Measurements from ENCODE around the gene WFS1.

WFS1 gene

DNA sequence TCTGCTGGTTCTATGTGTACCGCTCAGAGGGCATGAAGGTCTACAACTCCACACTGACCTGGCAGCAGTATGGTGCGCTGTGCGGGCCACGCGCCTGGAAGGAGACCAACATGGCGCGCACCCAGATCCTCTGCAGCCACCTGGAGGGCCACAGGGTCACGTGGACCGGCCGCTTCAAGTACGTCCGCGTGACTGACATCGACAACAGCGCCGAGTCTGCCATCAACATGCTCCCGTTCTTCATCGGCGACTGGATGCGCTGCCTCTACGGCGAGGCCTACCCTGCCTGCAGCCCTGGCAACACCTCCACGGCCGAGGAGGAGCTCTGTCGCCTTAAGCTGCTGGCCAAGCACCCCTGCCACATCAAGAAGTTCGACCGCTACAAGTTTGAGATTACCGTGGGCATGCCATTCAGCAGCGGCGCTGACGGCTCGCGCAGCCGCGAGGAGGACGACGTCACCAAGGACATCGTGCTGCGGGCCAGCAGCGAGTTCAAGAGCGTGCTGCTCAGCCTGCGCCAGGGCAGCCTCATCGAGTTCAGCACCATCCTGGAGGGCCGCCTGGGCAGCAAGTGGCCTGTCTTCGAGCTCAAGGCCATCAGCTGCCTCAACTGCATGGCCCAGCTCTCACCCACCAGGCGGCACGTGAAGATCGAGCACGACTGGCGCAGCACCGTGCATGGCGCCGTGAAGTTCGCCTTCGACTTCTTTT is 32.2 kb downstream of the WFS1 start:
- DNase-seq: no peak

DNA sequence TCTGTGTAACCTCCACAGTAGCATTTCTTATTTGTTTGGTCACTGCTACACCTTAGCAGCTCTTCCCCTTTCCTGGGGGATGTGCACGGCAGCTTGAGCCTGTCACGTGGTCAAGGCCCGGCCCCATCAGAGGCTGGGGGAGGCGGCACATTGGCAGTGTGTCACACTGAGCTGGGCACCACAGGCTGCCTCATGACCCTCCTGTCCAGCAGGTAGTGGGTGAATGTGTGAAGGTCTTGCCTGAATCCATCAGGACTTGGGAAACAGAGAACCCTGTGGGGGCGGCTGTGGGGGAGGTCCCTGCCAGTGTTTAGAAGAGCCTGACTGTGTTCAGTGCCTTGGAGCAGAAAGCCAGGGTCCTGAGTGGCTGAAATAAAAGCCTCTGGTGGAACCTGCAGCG is 33.2 kb downstream of the WFS1 start:
- no peak for DNase-seq

DNA sequence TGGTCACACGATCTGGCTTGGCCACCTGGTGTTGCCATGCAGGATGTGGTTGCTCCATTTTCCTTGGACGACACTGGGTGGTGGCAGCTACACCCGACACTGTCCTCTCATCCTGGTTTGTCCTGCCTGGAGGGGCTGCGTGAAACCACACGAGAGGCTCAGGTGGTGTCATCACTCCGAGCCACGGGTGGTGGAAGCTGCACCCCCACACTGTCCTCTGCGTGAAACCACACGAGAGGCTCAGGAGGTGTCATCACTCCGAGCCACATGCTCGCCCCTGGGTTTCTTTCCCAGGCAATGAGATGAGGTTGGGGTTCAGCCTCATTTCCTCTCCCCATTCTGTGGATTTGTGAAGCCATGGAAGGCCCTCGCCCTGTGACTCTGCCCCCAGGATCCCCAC is 34.3 kb downstream of the WFS1 start:
- DNase-seq: no peak

DNA sequence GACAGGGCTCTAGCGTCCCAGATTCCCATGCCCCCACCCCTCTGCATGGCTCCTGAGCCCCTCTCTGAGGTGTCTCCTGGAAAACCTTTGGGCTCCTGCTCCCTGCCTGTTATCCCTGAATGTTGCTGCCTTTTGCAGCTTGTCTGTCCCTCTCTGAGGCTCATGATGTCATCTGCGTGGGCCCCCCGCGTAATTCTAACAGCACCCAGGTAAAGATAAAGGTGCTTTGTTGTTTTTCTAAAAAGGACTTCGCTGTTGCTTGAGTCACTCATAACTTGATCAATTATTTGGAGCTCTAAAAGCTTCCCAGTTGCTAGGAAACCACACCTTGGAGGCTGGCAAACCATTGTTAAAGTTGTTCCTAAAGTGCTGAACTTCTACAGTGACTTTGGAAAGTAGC is 36.6 kb downstream of the WFS1 start:
- no peak for DNase-seq

DNA sequence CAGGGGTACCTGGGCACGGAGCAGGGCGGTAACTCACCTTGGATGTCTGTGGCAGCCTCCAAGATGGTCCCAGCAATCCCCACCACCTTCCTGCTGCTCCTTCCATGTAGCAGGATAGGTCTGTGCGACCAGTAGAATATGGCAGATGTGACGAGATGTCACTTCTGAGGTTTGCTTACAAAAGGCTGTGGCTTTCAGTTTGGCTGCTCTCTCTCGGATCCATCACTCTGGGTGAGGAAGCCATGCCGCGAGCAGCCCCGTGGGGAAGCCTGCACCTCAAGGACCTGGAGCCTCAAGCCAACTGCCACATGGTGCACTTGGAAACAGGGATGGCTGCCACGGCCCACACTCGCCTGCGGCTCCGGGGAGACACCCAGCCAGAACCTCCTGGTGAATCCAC is 37.6 kb downstream of the WFS1 start:
- DNase-seq: no peak

DNA sequence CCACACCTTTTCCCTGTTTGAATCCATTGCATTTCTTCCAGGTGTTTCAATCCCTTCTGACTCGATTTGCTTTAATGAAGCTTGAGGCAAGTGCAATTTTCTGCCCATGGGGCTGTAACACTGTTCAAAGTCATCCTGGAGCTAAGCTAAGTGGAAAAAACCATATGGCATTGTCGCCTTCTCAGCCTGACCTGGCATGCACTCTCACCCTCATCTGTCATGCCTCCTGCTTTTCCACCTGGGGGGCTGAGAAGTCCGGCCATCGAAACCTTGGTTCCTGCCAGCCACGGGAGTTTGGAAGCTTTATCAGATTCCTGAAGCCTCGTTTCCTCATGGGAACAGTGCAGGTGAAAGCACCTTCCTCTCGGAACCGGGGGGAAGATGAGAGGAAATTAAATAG is 38.2 kb downstream of the WFS1 start:
- no peak for DNase-seq

DNA sequence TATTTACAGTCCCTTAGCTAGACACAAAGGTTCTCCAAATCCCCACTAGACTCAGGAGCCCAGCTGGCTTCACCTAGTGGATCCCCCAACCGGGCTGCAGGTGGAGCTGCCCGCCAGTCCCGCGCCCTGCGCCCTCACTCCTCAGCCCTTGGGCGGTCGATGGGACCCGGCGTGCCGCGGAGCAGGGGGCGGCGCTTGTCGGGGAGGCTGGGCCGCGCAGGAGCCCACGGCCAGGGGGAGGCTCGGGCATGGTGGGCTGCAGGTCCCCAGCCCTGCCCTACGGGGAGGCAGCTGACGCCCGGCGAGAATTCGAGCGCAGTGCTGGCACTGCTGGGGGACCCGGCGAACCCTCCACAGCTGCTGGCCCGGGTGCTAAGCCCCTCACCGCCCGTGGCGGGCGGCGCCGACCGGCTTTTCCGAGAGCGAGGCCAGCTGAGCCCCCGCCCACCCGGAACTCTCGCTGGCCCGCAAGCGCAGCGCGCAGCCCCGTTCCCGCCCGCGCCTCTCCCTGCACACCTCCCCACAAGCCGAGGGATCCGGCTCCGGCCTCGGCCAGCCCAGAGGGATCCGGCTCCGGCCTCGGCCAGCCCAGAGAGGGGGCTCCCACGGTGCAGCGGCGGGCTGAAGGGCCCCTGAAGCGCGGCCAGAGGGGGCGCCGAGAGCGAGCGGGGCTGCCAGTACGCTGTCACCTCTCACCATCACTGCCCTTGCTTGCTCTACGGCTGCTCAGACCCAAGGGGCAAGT is 39.4 kb downstream of the WFS1 start:
- no peak for DNase-seq

DNA sequence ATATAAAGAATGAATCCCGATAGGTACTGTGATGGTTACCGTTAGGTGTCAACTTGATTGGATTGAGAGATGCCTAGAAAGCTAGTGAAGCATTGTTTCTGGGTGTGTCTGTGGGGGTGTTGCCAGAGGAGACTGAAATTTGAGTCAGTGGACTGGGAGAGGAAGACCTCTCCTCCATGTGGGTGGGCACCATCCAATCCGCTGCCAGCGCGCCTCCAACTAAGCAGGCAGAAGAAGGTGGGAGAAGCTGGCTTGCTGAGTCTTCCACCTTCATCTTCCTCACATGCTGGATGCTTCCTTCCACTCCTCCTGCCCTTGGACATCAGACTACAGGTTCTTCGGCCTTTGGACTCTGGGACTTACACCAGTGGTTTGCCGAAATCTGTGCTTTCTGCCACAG is 40.1 kb downstream of the WFS1 start:
- no peak for DNase-seq

DNA sequence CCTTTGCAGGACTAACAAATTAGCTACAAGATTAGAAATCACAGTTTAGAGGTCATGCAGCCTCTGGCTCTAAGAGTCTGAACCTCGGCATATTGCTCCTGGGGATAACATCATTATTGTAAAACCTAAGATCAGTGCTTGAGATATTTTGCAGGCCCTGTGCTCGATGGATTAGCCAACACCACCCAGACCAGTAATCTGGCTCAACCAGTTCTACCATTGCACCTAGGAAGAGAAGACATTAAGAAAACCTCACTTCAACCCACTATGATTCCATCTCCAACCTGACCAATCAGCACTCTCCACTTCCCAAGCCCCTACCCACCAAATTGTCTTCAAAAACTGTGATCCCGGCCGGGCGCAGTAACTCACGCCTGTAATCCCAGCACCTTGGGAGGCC is 43.6 kb downstream of the WFS1 start:
- DNase-seq: no peak

DNA sequence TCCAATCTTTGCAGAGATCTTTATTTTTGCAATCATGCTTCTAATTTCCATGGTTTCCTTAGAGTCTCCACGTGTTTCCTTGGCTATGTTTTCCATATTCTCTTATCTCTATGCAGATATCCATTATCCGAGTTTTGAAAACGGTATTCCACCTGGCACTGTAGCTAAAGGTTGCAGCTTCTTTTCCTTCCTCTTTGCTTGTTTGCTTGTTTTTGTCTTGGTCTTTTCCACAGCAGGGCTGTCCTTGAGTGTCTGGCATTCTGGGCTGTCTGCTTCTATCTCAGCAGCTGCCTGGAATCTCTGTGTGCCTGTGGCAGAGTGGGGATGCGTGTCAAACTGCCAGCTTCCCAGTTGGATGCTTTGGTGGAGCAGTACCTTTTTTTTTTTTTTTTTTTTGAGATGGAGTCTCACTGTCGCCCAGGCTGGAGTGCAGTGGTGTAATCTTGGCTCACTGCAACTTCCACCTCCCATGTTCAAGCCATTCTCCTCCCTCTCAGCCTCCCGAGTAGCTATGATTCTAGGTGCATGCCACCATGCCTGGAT is 46.9 kb downstream of the WFS1 start:
- no peak for DNase-seq

DNA sequence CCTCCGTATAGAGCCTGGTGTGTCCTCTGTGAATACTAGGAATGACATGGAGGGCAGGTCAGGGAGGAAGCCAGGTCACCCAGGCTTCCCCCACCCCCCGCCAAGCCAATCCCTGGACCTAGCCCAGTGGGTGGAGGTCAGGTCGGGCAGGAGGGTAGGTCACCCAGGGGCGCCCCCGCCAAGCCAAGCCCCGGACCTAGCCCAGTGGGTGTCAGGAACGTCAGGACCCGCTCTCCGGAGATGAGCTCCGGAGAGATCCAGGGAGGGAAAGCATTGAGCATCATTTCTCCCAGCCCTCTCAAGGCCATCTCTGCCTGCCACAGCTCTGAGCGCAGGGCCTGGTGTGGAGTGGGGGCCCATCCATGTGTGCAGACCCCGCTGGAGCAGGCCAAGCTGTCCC is 48.6 kb downstream of the WFS1 start:
- no peak for DNase-seq

DNA sequence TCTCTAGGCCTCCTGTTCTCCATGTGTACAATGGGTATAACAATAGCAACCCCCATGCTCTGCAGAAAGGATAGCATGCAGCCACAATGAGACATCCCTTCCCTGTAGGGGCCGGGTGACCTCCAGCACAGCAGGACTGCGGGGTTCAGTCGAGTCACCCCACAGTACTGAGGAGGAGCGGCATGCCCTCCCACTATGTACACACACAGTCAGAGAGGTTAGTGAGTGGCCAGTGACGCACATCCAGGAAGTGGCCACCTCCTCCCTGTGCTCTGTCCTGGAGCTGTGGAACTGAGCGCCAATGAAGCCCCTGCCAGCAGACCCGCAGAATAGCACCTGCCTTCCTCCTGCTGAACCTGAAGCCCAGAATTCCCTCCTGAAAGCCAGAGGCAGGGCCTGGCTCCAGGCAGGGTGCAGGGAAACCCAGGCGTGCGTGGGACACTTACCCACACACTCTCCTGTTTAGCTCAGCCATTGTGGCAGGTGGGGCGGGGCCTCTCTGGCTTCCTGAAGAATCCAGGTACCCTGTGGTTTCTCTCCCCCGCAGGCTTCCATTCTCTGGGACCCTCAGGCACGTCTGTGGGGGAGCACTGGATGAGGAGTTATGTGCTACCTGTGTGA is 50.0 kb downstream of the WFS1 start:
- DNase-seq: no peak

DNA sequence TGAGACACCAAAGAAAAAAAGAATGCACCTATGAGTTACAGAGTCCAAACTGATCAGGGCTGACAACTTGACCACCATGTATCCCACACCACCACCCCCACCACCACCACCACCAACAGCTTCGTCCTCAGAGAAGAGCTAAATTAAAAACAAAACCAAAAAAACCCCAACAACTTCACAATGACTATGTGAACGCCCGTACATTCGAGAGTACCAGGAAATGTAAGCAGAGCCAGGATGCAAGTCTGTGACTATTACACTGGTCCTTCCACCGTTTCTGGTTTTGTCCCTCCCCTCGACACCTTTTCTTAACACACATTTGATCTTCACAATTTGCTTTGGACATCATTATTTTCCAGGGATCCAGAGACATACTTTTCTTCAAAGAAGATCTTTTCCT is 51.0 kb downstream of the WFS1 start:
- DNase-seq: no peak

DNA sequence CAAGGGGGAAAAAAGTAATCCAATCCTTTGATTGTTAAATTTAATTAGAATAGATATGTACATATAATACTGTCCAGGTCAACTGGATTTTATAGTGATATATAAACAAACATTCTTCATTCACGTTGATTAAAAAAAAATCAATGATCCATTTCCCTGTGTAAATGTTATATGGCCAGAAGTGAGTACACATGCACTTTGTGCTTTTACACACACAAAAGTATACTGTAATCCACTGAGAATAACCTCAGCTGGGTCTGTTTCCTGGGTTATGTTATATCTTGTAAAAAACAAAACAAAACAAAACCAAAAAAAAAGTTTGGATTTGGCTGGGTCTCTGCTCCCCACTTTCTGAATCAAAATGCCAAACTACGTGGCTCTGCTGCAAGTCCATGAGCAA is 51.7 kb downstream of the WFS1 start:
- DNase-seq: no peak

DNA sequence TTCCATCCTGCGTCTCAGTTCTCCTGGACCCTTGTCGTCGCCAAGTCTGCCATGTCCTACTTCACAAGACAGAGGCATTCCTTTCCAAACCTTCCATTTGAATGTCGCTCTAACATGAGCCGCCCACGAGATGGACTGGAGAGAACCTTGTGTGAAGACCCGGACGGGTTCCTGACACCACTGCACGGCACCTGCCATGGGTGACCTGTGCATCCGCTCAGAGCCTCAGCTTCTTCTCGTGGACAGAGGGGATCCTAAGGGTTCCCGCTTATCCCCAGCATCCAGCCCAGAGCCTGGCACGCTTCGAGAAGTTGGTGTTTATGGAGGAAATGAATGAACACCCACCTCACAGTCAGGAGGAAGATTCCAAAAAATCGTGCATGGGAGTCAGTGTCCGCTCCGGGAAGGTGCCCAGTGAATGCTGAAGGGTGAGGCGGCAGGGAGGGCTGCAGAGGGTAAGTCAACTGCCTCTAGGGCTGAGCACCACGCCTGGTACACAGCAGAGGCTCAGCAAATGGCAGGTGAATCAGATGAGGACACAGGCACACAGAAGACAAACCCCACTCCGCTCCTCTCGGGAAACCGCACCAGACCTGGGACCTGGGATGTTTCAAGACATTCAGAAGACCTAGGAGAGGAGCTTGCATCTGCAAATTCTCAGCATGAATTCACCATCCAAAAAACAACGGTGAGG is 52.6 kb downstream of the WFS1 start:
- DNase-seq: no peak

DNA sequence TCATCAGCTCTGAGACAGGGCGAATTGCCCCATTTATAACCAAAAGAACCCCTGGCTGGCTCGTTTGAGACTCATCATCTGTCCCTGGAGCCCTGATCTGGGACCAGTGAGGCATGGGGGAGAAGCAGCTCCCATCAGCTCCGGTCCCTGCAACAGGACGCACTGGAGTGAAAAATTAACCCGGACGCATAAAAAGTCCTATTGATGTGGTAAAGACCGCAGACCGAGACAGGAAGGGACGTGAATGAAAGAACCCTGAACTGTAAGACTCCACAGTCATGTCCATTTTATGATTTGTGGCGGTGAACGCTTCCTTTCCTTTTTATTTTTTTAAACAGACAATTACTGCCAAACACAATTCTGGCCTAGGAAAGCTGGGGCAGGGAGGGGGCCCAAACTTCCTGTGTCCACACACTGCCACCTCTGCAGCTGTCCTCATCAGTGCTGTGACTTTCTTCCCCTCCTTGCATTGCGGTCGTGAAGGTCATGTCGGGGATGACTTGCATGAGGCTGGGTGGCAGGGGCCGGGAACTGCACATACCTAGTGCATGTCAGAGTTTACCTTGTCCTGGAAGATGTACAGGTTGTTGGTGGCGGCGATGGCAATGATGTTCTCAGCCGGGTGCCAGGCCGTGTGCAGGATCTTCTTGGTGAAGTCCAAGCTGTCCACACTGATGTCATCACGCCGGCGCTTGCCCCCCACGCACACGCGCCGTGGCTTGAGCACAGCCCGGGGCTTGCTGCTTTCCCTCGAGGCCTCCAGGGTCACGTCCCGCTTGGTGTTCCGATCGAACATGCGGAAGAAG is 53.3 kb downstream of the WFS1 start:
- no peak for DNase-seq

DNA sequence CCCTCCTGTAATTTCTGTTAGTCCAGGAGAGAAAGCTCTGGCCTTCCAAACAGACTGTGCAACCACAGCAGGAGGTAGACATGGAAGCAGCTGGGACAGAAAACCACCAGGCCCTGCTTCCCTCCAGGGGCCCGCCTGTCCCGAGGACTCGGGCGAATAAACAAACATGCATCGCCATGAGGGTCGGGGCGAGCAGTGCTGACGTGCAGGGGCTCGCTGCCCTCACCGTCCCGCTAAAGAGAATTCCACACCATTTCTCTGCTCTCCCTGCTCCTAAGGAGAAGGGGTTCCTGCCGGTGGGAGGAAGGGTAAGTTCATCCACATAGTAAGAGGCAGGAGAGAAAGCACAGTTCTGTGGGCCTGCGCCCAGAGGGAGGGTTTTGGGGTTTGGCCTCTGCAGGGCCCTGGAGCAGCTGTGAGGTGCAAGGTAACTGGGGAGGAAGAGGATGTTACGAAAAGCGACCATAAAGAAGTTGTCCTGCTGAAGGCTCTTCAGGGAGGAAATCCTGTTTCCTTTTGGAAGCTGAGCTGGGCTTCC is 54.9 kb downstream of the WFS1 start:
- no peak for DNase-seq

DNA sequence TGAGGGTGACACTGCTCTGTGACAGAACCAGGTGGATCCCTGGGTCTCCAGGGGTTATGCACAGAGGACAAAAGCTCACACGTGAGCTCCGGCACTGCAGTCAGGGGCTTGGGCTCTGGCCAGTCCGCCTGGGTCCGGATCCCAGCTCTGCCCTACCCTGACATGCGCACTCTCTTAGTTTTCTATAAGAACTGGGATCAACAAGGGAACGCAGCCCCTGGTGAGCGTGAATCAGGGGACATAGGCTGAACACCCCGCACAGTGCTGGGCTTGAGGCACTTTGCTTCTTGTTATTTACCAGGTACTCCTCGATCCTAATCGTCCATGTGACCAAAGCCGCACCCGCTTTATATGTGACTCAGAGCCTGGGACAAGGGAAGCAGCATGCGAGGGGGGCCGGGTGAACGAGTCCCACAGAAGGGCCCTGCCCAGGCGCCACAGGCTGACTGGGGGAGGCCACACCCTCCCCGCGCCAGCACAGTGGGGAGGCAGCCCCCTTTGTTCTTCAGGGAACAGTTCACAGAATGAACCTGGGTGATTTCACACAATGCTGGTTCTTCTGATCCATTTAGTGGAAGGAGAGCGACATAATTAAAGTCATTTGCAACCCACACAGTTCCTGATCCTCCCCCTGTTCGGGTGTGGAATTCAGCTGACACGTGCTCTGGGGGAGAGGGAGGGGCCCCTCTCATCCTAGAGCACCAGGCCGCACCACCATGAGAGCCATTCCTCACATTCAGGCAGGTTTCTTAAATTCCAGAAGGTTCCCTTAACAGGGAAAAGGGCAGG is 55.5 kb downstream of the WFS1 start:
- DNase-seq: no peak

DNA sequence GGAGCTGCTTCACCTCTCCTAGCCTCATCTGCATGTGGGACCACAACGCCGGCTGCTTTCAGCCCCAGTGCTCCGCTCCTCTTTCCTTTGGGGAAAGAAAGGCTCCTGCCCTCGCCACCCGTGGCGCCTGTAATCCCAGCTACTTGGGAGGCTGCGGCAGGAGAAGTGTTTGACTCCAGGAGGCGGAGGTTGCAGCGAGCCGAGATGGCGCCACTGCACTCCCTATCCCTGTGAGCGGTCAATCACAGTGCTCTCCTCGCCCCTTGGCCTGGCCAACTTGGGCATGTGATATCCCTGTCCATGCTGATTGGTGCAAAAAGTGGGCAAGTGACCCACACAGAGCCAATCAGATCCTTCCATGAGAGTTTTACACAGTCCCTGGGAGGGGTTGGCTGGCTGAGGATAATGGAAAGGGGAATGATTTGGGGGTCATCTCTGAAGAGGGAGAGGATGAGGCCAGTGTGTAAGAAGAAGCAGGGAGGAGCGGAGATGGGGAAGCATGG is 56.2 kb downstream of the WFS1 start:
- DNase-seq: no peak

DNA sequence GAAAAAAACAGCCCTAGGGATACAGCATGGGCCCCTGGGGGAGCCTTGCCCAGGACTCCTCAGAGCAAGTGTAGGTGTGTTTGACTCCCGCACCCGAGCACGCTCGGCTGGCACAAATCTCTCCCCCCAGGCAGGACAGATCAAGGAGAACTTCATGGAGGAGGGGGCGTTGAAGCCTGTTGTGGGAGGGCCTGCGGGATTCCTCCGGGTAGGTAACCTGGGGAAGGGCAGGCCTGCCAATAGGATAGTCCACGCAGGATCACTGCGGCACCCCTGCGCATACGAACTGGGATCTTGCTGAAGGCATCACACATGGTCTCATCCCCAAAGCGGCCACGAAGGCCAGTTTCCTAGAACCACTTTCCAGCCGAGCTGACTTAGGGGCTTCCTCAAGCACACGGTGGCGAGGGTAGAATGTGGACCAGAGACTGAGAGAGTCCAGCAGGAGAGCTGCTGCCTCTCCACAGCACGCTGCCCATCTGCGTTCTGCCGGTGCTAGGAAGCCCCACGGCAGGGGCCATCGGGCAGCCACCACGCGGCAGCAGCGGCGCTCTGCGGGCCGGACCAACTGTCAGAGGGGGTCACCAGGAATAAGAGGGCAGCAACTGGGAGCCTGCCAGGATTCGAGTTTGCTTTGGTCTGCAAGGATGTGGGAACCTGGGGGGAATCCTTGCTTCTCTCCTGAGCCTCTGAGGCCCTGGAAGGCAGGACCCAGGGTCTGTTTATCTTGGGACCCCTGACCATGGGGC is 56.8 kb downstream of the WFS1 start:
- no peak for DNase-seq
